Measurements from ENCODE around the gene ZNF677.
"Not testable (repeated sequence)": the region's sequence is repeated elsewhere in the genome, so short reads cannot be mapped to it uniquely, and the experiment has no call there.

Gene ZNF677

DNA sequence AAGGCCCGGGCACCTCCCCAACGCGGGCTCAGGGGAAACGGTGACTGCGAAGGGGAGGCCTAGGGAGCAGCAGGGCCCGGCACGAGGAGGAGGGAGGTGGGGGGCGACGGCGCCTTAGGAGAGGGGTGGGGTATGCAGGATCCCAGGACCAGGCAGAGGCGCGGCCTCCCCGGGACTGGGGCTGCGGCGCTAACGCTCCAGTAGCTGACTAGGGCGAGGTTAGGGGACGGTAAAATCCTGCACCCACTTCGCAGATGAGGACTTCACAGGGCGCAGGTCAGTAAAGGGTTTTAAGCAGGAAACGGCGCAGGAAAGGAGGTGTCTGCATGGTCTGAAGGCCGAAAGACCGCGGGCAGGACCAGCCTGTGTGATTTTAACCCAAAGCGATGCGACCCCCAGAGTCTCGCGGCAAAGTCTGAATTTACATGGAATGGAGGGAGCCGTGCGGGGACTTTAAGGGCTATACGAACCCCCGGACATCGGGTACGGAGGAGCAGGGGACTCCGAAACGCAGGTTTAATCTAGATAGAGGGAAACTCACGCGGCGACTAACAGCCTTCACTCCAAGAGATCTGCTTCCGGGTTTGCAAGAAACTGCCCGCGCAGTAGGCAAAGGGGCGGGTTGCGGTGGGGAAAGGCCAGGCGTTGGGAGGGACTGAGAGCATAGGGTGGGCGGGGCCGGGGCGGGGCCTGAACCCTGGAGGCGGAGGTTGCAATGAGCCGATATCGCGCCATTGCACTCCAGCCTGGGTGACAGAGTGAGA is 61.7 kb downstream of the ZNF677 start, which contains the start of gene ZNF665:
Gene ZNF665 (minus strand): TSS at position 588 of the 764 bp plus-strand sequence. CDS start 10,460 bp downstream, outside the sequence.
- DNase-seq = no peak

DNA sequence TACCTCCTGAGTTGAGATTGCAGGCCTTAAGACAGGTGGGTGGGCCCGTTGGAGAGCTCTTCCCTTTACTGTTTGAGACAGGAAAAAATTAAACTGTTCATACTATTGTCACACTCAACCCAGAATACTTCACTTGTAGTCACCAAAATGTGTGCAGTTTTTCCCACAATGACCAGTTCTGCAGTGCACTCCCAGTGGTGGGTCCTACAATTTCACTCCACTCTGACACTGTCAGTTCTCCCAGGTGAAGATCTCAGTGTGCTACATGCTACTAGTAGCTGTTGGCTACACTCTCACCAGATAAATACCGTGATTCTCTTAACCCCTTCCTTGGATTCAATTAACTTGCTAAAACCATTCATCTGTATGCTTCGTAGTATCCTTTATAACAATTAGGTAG is 64.4 kb downstream of the ZNF677 start:
- DNase-seq = no peak

DNA sequence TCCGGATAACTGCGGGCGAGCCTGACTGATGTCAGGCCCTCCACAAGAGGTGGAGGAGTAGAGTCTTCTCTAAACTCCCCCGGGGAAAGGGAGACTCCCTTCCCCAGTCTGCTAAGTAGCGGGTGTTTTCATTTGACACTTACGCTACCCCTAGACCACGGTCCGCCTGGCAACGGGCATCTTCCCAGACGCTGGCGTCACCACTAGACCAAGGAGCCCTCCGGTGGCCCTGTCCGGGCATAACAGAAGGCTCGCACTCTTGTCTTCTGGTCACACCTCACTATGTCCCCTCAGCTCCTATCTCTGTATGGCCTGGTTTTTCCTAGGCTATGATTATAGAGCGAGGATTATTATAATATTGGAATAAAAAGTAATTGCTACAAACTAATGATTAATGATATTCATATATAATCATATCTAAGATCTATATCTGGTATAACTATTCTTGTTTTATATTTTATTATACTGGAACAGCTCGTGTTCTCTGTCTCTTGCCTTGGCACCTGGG is 64.9 kb downstream of the ZNF677 start:
- not testable (repeated sequence) for DNase-seq

Data from NCI-H446 treated with DMSO at 0.1 percent for 48 hours (cell line).